ENCODE results near the gene RPL37.
"Not testable (repeated sequence)": the region's sequence is repeated elsewhere in the genome, so short reads cannot be mapped to it uniquely, and the experiment has no call there.

The RPL37 gene

DNA sequence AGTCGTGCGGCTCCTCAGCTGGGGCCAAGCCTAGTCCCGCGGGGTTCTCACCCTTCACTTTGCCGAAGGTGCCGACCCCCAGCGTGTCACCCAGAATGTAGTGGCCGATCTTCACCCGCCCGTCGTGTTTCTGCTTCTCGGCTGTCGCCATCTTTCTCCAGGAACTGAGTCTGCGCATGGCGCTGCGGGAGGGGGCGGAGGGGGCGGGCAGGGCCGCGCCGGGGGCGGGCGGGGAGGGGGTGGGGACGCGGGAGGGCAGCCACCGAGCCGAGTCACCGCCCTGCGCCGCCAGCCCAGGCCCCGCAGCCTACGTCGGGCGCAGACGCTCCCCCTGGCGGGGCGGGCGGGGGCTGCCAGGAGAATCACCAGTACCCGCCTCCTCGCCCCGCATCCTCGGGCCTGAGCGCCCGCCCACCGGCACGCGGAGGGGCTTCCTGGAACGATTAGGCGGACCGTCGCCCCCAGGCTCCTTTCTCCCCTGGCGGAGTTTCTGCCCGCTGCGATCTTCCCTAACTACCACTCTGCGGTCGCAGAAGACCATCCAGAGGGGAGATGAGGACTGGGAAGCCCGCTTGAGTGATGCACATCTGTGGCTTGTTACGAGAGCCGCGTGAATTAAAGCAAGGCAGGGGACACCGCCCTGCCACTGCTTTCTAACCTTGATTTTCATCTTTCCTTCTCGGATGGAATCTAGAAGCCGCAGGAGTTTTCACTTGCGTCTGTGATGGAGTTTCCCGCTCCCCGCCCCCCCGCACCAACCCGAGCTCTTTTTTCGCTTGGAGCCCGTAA, 36.8 kb downstream of the RPL37 start, which contains the start of gene PRKAA1:
Gene PRKAA1, minus strand, starts transcription at position 363 of the 789 bp plus-strand sequence. Its CDS starts 185 bp downstream, at position 178.
- DNase-seq = peak in 55 of 56 donors; percentile 29 to 93 (median 83)

DNA sequence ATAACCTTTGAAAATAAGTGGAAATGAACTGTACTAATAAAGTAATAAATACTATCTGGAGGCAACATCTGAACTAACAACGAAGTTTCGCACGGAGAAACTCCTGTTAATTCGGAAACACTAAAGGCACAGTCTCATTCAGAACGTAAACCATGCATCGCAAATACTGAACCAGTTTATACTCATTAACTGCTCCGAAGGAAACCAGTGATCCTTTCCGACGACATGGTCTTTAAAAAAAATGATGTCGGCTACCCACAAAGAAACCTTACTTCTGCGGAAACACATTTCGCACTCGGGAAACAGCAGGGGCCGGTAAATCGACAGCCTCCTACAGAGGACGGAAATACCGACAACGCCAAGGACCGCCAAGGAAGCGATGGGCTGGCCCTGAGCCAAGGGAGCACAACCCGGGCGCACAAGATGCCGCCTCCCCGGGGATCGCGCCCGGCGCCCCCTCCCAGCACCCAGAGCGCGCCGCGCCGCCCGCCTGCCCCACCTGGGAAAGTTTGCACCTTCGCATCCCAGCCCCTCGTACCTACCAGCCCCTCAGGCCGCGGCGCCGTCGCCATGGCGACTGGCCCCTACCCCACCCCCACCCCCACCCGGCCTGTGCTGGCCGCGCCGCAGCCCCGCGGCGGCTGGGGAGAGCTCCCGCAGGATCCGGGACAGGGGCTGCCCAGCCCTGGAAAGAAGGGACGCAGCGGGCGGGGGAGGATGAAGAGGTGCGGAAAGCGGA, 37.6 kb downstream of the RPL37 start:
- peak in 47 of 56 donors; percentile 4 to 80 (median 61) for DNase-seq

GRCh38 chr5:40796487-40796889, 38.5 kb downstream of the RPL37 start:
- no peak for DNase-seq

GRCh38 chr5:40794877-40795276, 40.1 kb downstream of the RPL37 start:
- not testable (repeated sequence) for DNase-seq

GRCh38 chr5:40794340-40794739, 40.7 kb downstream of the RPL37 start:
- DNase-seq = not testable (repeated sequence)

DNA sequence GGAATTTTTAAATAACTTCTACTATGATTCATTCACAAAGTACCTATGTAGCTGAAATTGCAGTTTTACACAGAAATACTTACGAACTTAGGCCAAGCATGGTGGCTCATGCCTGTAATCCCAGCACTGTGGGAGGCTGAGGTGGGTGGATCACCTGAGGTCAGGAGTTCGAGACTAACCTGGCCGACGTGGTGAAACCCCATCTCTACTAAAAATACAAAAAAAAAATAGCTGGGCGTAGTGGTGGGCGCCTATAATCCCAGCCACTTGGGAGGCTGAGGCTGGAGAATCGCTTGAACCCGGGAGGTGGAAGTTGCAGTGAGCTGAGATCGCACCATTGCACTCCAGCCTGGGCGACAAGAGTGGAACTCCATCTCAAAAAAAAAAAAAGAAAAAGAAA, 42.3 kb downstream of the RPL37 start:
- DNase-seq = not testable (repeated sequence)

DNA sequence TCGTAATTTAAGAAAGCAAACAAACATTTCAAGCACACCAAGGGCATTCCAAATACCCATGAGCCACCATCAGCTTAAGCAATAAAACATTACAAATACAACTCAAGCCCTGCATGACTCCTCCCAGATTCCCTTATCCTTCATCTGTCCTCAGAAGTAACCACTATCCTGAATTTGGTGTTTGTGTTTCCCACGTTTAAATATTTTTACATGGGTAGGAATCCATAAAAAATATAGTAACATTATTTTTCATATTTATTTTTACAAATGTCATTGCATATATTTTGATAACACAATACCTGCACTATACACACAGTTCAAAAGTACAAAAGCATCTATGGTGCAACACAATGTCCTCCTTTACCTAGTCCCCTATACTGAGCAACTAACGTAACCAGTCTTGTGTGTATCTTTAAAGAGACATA, 43.3 kb downstream of the RPL37 start:
- DNase-seq = no peak

GRCh38 chr5:40790947-40791593, 44.0 kb downstream of the RPL37 start:
- no peak for DNase-seq

- DNase-seq = not testable (repeated sequence)
Measured at GRCh38 chr5:40788941-40789340, 46.1 kb downstream of the RPL37 start.

DNA sequence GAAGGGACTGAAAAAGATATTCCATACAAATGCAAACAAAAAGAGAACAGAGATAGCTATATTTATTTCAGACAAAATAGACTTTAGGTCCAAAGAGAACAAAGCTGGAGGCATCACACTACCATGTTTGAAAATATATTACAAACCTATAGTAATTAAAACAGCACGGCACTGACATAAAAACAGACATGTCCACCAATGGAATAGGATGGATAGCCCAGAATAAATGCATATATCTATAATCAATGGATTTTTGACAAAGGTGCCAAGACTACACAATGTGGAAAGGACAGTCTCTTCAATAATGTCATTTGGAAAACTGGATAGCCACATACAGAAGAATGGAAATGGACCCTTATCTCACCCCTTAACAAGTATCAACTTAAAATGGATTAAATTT, 47.0 kb downstream of the RPL37 start:
- DNase-seq = no peak

GRCh38 chr5:40786664-40787063, 48.4 kb downstream of the RPL37 start:
- DNase-seq = not testable (repeated sequence)

DNA sequence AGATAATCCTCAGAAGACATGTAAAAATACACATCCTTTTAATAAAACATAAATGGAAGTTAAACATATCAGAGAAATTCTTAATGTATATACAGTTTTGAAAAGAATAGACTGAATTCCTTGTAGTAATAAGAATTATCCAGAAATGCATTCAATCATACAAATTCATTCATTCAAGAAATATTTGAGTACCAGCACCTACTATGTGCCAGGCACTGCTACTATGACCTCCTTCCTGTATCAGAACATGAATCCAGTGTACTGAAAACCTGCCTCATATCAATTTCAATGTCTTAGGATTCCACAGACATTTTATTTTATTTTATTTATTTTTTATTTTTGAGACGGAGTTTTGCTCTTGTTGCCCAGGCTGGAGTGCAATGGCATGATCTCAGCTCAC, 50.1 kb downstream of the RPL37 start:
- DNase-seq = no peak

GRCh38 chr5:40784027-40784653, 50.9 kb downstream of the RPL37 start:
- DNase-seq = no peak

GRCh38 chr5:40781843-40782409, 53.1 kb downstream of the RPL37 start:
- no peak for DNase-seq

GRCh38 chr5:40780858-40781257, 54.2 kb downstream of the RPL37 start:
- no peak for DNase-seq

DNA sequence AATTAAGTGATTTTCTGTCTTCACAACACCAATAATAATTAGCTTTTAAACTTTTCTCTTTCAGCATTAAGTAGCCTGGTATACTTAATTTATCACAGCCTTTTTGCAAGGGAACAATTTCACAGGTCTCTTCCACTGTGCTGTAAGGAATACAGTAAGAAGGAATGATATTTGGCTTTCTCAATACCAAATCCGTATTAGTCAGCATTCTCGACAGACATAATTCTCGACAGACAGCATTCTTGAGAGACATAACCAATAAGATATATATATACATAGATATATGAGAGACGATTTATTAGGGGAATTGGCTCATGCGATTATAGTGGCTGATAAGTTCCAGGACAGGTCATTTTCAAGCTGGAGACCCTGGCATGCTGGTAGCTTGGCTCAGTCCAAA, 54.8 kb downstream of the RPL37 start:
- DNase-seq = no peak

GRCh38 chr5:40779561-40779960, 55.5 kb downstream of the RPL37 start:
- no peak for DNase-seq

GRCh38 chr5:40778133-40778532, 56.9 kb downstream of the RPL37 start:
- no peak for DNase-seq

GRCh38 chr5:40776658-40776977, 58.4 kb downstream of the RPL37 start:
- no peak for DNase-seq

DNA sequence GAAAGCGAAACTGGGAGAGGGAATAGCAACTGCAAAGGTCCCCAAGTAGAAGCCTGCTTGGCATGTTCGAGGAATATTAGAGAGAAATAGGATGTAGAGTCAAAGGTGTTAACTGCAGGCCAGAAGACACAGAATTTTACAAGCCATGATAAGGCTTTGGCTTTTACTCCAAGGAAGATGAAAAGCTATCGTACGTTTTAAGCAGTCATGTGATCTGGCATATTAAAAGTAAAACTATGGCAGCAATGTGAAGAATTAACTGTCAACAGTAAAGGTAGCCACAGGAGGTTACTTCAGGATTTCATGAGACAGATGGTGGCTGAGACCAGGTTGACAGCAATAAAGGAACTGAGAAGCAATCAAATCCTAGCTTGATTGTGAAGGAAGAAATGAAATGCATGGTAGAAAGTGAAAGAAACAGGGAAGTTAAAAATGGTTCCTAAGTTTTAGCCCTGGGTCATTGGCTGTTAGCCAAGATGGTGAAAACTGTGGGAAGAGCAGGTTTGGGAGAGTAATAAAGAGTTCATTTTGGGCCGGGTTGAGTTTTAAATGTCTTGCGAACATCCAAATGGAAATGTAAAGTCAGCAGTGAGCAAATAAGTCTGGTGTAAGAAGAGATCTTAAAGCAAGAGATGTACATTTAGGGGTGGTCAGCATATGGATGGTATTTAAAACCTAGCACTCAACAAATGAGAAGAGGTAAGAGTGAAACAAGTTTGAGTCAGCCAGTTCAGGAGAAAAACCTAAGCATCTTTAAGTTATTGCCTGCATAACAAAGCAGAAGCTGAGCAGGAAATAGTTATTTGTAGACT, 59.0 kb downstream of the RPL37 start:
- DNase-seq = no peak
